OCI-LY1 (cell line): ENCODE results near the gene PRR15L.

Source experiments
- H2AFZ ChIP-seq: fragments of 200-600 bp; sonication (generic), shearing (Covaris generic); 2 replicates; pipeline ENCODE4 v1.6.0; 2014; ENCODE audit warnings: antibody characterized with exemption, mild to moderate bottlenecking, low read length
- H3F3A ChIP-seq: fragments of 200-600 bp; sonication (generic), shearing (Covaris generic); 2 replicates; pipeline ENCODE4 v1.6.0; 2014; ENCODE audit warnings: mild to moderate bottlenecking, antibody characterized with exemption, low read length, moderate library complexity; ENCODE audit not compliant: insufficient read depth
- H3K27ac ChIP-seq: fragments of 200-600 bp; sonication (generic); 2 replicates; pipeline ENCODE4 v1.5.1; 2014; ENCODE audit warnings: low read length, mixed run types, mild to moderate bottlenecking, low read depth; ENCODE audit not compliant: poor library complexity, severe bottlenecking
- H3K27me3 ChIP-seq: fragments of 200-600 bp; sonication (generic); 2 replicates; pipeline ENCODE4 v1.6.0; 2014; ENCODE audit warnings: antibody characterized with exemption, mild to moderate bottlenecking, low read length, moderate library complexity; ENCODE audit not compliant: insufficient read depth
- H3K36me3 ChIP-seq: fragments of 200-600 bp; sonication (generic); 2 replicates; pipeline ENCODE4 v1.6.1; 2014; ENCODE audit warnings: mild to moderate bottlenecking, antibody characterized with exemption, low read length, moderate library complexity, mixed read lengths; ENCODE audit not compliant: insufficient read depth
- H3K4me1 ChIP-seq: fragments of 200-600 bp; sonication (generic); 2 replicates; pipeline ENCODE4 v1.5.1; 2014; ENCODE audit warnings: mild to moderate bottlenecking, low read length, moderate library complexity; ENCODE audit not compliant: insufficient read depth, severe bottlenecking
- H3K4me2 ChIP-seq: fragments of 200-600 bp; sonication (generic), shearing (Covaris generic); 2 replicates; pipeline ENCODE4 v1.6.1; 2014; ENCODE audit warnings: low read length
- H3K4me3 ChIP-seq: fragments of 200-600 bp; sonication (generic); 2 replicates; pipeline ENCODE4 v1.5.1; 2014; ENCODE audit warnings: low read length, low read depth, mild to moderate bottlenecking, mixed read lengths; ENCODE audit not compliant: poor library complexity, severe bottlenecking
- H3K79me2 ChIP-seq: fragments of 200-600 bp; shearing (Covaris generic); 2 replicates; pipeline ENCODE4 v1.6.1; 2016; ENCODE audit warnings: mixed run types, low read length, mixed read lengths; ENCODE audit not compliant: insufficient read depth
- H3K9ac ChIP-seq: fragments of 200-600 bp; sonication (generic), shearing (Covaris generic); 2 replicates; pipeline ENCODE4 v1.6.1; 2014; ENCODE audit warnings: mild to moderate bottlenecking, low read length, mixed read lengths
- H3K9me2 ChIP-seq: fragments of 200-600 bp; sonication (generic), shearing (Covaris generic); 2 replicates; pipeline ENCODE4 v1.6.1; 2014; ENCODE audit warnings: low read depth, mild to moderate bottlenecking, low read length, mixed read lengths
- H3K9me3 ChIP-seq: fragments of 200-600 bp; shearing (Covaris generic); 2 replicates; pipeline ENCODE4 v1.6.1; 2014; ENCODE audit warnings: low read length, mixed read lengths
- H4K20me1 ChIP-seq: fragments of 200-600 bp; sonication (generic), shearing (Covaris generic); 2 replicates; pipeline ENCODE4 v1.6.0; 2016; ENCODE audit warnings: mild to moderate bottlenecking, low read length; ENCODE audit not compliant: insufficient read depth
- EZH2 ChIP-seq: fragments of 200-600 bp; sonication (generic), shearing (Covaris generic); IDR thresholded peaks from 2 replicates; pipeline ENCODE4 v1.8.0; 2017; ENCODE audit warnings: borderline replicate concordance, mixed run types, mild to moderate bottlenecking, antibody characterized with exemption, low read length, moderate library complexity, mixed read lengths
- TF ChIP-seq, protein P1 (sequence below): fragments of 200-600 bp; sonication (generic), shearing (Covaris generic); IDR thresholded peaks from 2 replicates; pipeline ENCODE4 v1.5.1; 2017; ENCODE audit warnings: mild to moderate bottlenecking, antibody characterized with exemption, low read length, moderate library complexity, mixed read lengths

The PRR15L gene

DNA sequence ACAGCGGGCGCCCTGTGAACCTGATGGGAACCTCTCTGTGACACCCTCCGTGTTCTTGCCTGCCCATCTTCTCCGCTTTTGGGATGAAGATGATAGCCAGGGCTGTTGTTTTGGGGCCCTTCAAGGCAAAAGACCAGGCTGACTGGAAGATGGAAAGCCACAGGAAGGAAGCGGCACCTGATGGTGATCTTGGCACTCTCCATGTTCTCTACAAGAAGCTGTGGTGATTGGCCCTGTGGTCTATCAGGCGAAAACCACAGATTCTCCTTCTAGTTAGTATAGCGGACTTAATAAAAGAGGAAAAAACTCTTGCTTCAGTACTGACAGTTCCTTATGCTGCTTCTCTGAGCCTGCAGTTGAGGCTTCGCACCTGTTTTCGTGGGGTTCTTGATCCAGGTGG, 23.8 kb upstream of the PRR15L start:
- TF ChIP-seq, protein P1, sequence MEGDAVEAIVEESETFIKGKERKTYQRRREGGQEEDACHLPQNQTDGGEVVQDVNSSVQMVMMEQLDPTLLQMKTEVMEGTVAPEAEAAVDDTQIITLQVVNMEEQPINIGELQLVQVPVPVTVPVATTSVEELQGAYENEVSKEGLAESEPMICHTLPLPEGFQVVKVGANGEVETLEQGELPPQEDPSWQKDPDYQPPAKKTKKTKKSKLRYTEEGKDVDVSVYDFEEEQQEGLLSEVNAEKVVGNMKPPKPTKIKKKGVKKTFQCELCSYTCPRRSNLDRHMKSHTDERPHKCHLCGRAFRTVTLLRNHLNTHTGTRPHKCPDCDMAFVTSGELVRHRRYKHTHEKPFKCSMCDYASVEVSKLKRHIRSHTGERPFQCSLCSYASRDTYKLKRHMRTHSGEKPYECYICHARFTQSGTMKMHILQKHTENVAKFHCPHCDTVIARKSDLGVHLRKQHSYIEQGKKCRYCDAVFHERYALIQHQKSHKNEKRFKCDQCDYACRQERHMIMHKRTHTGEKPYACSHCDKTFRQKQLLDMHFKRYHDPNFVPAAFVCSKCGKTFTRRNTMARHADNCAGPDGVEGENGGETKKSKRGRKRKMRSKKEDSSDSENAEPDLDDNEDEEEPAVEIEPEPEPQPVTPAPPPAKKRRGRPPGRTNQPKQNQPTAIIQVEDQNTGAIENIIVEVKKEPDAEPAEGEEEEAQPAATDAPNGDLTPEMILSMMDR = no peak
- TF ChIP-seq EZH2 = no peak
- Histone ChIP-seq H3K9ac (no peak overlapping the region), H3K27ac (no peak overlapping the region), H3K4me3 (no peak overlapping the region), H3K9me3 (no peaks in the 10 kb centered on the region), H4K20me1 (no peaks in the 10 kb centered on the region), H3K4me2 (no peak overlapping the region), H3F3A (no peaks in the 10 kb centered on the region), H3K79me2 (no peaks in the 10 kb centered on the region), H3K36me3 (peaks cover 77% of the 10 kb centered on the region), H2AFZ (no peak overlapping the region), H3K9me2 (no peaks in the 10 kb centered on the region), H3K27me3 (no peaks in the 10 kb centered on the region), H3K4me1 (no peaks in the 10 kb centered on the region)

DNA sequence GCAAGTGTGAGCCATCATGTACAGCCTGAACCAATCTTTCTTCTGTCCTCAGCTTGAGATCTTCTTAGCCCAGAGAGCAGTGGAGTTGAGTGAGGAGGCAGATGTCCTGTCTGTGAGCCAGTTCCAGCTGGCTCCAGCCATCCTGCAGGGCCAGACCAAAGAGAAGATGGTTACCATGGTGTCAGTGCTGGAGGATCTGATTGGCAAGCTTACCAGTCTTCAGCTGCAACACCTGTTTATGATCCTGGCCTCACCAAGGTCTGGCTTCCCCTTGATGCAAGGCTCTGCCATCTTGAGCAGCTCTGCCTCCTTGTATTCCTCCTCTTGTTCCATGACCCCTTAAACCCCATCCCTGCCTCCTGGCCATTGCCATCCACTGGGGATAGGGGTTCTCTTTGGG, 22.9 kb upstream of the PRR15L start:
- no peaks in the 10 kb centered on the region for H3K4me1 ChIP-seq

DNA sequence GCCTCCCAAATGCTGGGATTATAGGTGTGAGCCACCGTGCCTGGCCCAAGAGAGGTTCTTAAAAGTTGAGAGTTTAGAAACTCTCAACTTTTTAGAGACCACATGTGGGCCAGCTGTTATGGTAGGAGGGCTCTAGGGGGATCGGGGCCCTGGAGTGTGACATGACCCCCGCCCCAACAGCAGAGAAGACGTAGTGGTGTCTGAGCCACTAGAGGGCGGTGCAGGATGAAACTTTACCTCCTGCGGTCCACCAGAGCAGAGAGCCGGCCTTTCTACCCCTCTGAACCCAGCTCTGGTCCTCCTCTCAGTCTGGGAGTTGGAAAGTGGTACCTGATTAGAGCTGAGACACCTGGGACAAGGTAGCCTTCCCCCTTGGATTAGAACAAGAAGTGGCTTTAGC, 20.6 kb upstream of the PRR15L start:
- Histone ChIP-seq H3K9ac (no peak overlapping the region), H2AFZ (no peak overlapping the region), H3K4me2 (no peak overlapping the region), H3K9me2 (no peaks in the 10 kb centered on the region), H3K79me2 (no peaks in the 10 kb centered on the region), H4K20me1 (no peaks in the 10 kb centered on the region), H3K9me3 (no peaks in the 10 kb centered on the region), H3K27me3 (no peaks in the 10 kb centered on the region), H3K36me3 (peaks cover 89% of the 10 kb centered on the region), H3K4me3 (no peak overlapping the region), H3F3A (no peaks in the 10 kb centered on the region), H3K4me1 (no peaks in the 10 kb centered on the region), H3K27ac (no peak overlapping the region)
- no peak for TF ChIP-seq EZH2
- TF ChIP-seq, protein P1 = peak; percentile 74

More for the DNA sequence above, 22.9 kb upstream of the PRR15L start:
- no peak overlapping the region for H3K4me2 ChIP-seq
- no peaks in the 10 kb centered on the region for H3K79me2 ChIP-seq
- H2AFZ ChIP-seq = no peak overlapping the region
- H3F3A ChIP-seq = no peaks in the 10 kb centered on the region
- H4K20me1 ChIP-seq = no peaks in the 10 kb centered on the region
- H3K9me2 ChIP-seq = no peaks in the 10 kb centered on the region
- H3K27me3 ChIP-seq = no peaks in the 10 kb centered on the region
- no peak overlapping the region for H3K27ac ChIP-seq
- TF ChIP-seq EZH2 = no peak
- TF ChIP-seq, protein P1 = no peak
- no peak overlapping the region for H3K4me3 ChIP-seq
- peaks cover 82% of the 10 kb centered on the region for H3K36me3 ChIP-seq
- H3K9me3 ChIP-seq = no peaks in the 10 kb centered on the region
- no peak overlapping the region for H3K9ac ChIP-seq
